ENCODE results near the gene NBPF1. TPM values are rescaled to one million over a fixed set of nuclear protein-coding genes. Genes with fewer than 3 reads are reported as not detected.

The NBPF1 gene
- total and polyA plus RNA-seq, 9 of the 15 experiments (the other 6 are each of a cell fraction or from before 2014, with no cell fraction given): 5.2 to 42.6 (median 24.1) TPM

DNA sequence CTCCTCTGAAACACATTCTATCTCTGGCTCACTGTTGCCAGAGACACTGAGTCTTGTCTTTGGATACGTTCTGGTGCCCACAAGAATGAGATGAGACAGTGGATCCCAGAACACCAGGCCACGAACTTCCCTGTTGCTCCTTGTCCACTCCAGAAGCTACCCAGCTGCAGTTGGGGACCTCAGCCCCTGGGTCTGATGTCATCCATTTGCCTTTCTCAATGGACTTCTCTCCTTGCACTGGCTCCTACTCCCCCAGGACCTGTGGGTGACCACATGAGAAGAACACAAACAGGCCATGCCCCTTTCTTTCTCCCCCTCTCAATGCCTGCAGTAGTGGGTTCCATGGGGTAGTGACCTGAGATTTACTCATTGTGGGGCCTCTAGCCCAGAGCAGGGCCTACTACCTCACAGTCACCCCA is 5.9 kb downstream of the NBPF1 start (continued):
- no peak for TF ChIP-seq MAZ (CRISPR knock-in tag; conservative IDR thresholded peaks at IDR 0.05 in 1 of 2, IDR thresholded peaks at IDR 0.05 in 1 of 2)
- TF ChIP-seq, protein P1, sequence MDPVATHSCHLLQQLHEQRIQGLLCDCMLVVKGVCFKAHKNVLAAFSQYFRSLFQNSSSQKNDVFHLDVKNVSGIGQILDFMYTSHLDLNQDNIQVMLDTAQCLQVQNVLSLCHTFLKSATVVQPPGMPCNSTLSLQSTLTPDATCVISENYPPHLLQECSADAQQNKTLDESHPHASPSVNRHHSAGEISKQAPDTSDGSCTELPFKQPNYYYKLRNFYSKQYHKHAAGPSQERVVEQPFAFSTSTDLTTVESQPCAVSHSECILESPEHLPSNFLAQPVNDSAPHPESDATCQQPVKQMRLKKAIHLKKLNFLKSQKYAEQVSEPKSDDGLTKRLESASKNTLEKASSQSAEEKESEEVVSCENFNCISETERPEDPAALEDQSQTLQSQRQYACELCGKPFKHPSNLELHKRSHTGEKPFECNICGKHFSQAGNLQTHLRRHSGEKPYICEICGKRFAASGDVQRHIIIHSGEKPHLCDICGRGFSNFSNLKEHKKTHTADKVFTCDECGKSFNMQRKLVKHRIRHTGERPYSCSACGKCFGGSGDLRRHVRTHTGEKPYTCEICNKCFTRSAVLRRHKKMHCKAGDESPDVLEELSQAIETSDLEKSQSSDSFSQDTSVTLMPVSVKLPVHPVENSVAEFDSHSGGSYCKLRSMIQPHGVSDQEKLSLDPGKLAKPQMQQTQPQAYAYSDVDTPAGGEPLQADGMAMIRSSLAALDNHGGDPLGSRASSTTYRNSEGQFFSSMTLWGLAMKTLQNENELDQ (CRISPR knock-in tag; IDR thresholded peaks at IDR 0.05; ENCODE audit: borderline replicate concordance): no peak
- TF ChIP-seq IRF2 (CRISPR knock-in tag; IDR thresholded peaks at IDR 0.05): peak; percentile 79; the same call in 1 of the 2 replicates
- no peak for TF ChIP-seq U2AF2 (optimal IDR thresholded peaks at IDR 0.05; ENCODE audit: low read depth, low read length)
- TF ChIP-seq, protein P2, sequence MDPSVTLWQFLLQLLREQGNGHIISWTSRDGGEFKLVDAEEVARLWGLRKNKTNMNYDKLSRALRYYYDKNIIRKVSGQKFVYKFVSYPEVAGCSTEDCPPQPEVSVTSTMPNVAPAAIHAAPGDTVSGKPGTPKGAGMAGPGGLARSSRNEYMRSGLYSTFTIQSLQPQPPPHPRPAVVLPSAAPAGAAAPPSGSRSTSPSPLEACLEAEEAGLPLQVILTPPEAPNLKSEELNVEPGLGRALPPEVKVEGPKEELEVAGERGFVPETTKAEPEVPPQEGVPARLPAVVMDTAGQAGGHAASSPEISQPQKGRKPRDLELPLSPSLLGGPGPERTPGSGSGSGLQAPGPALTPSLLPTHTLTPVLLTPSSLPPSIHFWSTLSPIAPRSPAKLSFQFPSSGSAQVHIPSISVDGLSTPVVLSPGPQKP (CRISPR knock-in tag; IDR thresholded peaks at IDR 0.05): no peak; the same call in 1 of the 2 replicates
- no peak for TF ChIP-seq SMARCB1 (IDR thresholded peaks at IDR 0.05; ENCODE audit: insufficient read length, low read depth)
- TF ChIP-seq ZNF75A (CRISPR knock-in tag; IDR thresholded peaks at IDR 0.05): no peak
- no peak for TF ChIP-seq CBX3 (IDR thresholded peaks at IDR 0.05; ENCODE audit: borderline replicate concordance in 1 of 2, low read length in 2 of 2)
